K562 (cell line): Measurements from ENCODE around the gene BRME1. TPM values are rescaled to one million over a fixed set of nuclear protein-coding genes. Genes with fewer than 3 reads are reported as not detected.
A peak's percentile ranks its signal among the peaks of the same experiment; 100 is the strongest.

ENCODE experiments used
- CHD1 ChIP-seq: fragments of 200-600 bp; sonication (generic); IDR thresholded peaks from one replicate; pipeline ENCODE4 v1.6.1; 2012; ENCODE audit warnings: mild to moderate bottlenecking, moderate library complexity, low read length, inconsistent platforms
- ESRRA ChIP-seq: fragments of 450-650 bp; IDR thresholded peaks from 2 replicates; pipeline ENCODE4 v1.6.1; 2014; ENCODE audit warnings: low read depth, mild to moderate bottlenecking, moderate library complexity, borderline replicate concordance
- GTF2B ChIP-seq: IDR thresholded peaks from 2 replicates; pipeline ENCODE4 v1.6.1; 2011; ENCODE audit not compliant: insufficient read length; ENCODE audit errors: extremely low read depth
- HMGN3 ChIP-seq: IDR thresholded peaks from 2 replicates; pipeline ENCODE4 v1.6.1; 2011; ENCODE audit warnings: borderline replicate concordance, low read depth, mild to moderate bottlenecking, mixed read lengths, low read length; ENCODE audit not compliant: insufficient read length; ENCODE audit errors: extremely low read depth
- HNRNPL ChIP-seq: fragments of 200-400 bp; formaldehyde crosslinking; IDR thresholded peaks from 2 replicates; pipeline ENCODE4 v1.6.1; 2017; ENCODE audit warnings: low read depth, mild to moderate bottlenecking, low read length
- MAZ ChIP-seq, 2 experiments: fragments of 450-650 bp in 1 of 2; sonication (generic) in 1 of 2; formaldehyde crosslinking; IDR thresholded peaks in 1 of 2; conservative IDR thresholded peaks in 1 of 2; 2 replicates each; pipeline versions ENCODE4 v1.4.0 to v1.5.0; 2020; ENCODE audit warnings: mild to moderate bottlenecking in 1 of 2, missing genetic modification reagents in 1 of 2
- PML ChIP-seq: IDR thresholded peaks from 2 replicates; pipeline ENCODE4 v1.6.1; 2012; ENCODE audit warnings: low read length, inconsistent platforms
- RBM22 ChIP-seq: fragments of 200-400 bp; formaldehyde crosslinking; IDR thresholded peaks from 2 replicates; pipeline ENCODE4 v1.6.1; 2018; ENCODE audit warnings: low read length, low read depth; ENCODE audit not compliant: poor library complexity, severe bottlenecking
- SAP30 ChIP-seq: fragments of 200-600 bp; sonication (generic); IDR thresholded peaks from 2 replicates; pipeline ENCODE4 v1.6.1; 2012; ENCODE audit warnings: borderline replicate concordance, low read depth, mild to moderate bottlenecking, moderate library complexity, low read length, control low read depth, inconsistent platforms; ENCODE audit not compliant: insufficient read depth, poor library complexity, severe bottlenecking
- SMAD4 ChIP-seq: fragments of 250-450 bp; sonication (Bioruptor Pico); conservative IDR thresholded peaks from 2 replicates; pipeline ENCODE4 v1.8.0; 2021; ENCODE audit warnings: inconsistent platforms, mild to moderate bottlenecking, moderate library complexity
- SMC3 ChIP-seq: conservative IDR thresholded peaks from 2 replicates; pipeline ENCODE4 v1.6.1; 2011; ENCODE audit warnings: low read depth, low read length, improper control_type of control experiment; ENCODE audit not compliant: insufficient read depth
- SOX6 ChIP-seq: fragments of 450-650 bp; IDR thresholded peaks from 2 replicates; pipeline ENCODE4 v1.6.1; 2014; ENCODE audit warnings: mild to moderate bottlenecking
- ZNF12 ChIP-seq: sonication (generic); formaldehyde crosslinking; IDR thresholded peaks from 2 replicates; pipeline ENCODE4 v1.4.0; 2020; ENCODE audit warnings: mild to moderate bottlenecking, missing genetic modification reagents
- ZNF124 ChIP-seq: sonication (generic); formaldehyde crosslinking; IDR thresholded peaks from 2 replicates; pipeline ENCODE4 v1.8.1; 2022; ENCODE audit warnings: missing genetic modification reagents
- ZNF407 ChIP-seq: fragments of 450-650 bp; IDR thresholded peaks from 2 replicates; pipeline ENCODE4 v1.6.1; 2016; ENCODE audit warnings: low read depth
- polyA plus RNA-seq, 8 experiments: library from polyadenylated mRNA; depleted of rRNA in 4 of 8; stranded (reverse) in 5 of 8; unstranded in 3 of 8; fragments of >200 nt; fragmentation: Nextera tagmentation in 2 of 8; fragmentation: Illumina TruSeq in 1 of 8; extraction: Ambion mirVana in 2 of 8; extraction: Trizol in 1 of 8; gene quantifications; 2 replicates each; pipeline versions ENCODE4 v1.2.1 to v1.2.3, GENCODE V29; 2011 to 2014; ENCODE audit warnings: inconsistent platforms in 1 of 8, missing spikeins in 1 of 8
- total RNA-seq, 7 experiments: library from RNA; depleted of rRNA in 6 of 7; stranded (reverse); fragments of >200 nt in 6 of 7; fragmentation: Illumina TruSeq in 2 of 7; extraction: Trizol in 2 of 7; gene quantifications; 2 replicates each; pipeline versions ENCODE4 v1.2.1 to v1.2.3, GENCODE V29; 2011 to 2021; ENCODE audit warnings: low replicate concordance in 1 of 7
- TF ChIP-seq, protein P1 (sequence below): sonication (generic); formaldehyde crosslinking; IDR thresholded peaks from 2 replicates; pipeline ENCODE4 v1.5.0; 2020; ENCODE audit warnings: missing genetic modification reagents

The BRME1 gene
- total and polyA plus RNA-seq, 9 of the 15 experiments (the other 6 are each of a cell fraction or from before 2014, with no cell fraction given): 0.75 to 6.1 (median 3.6) TPM

DNA sequence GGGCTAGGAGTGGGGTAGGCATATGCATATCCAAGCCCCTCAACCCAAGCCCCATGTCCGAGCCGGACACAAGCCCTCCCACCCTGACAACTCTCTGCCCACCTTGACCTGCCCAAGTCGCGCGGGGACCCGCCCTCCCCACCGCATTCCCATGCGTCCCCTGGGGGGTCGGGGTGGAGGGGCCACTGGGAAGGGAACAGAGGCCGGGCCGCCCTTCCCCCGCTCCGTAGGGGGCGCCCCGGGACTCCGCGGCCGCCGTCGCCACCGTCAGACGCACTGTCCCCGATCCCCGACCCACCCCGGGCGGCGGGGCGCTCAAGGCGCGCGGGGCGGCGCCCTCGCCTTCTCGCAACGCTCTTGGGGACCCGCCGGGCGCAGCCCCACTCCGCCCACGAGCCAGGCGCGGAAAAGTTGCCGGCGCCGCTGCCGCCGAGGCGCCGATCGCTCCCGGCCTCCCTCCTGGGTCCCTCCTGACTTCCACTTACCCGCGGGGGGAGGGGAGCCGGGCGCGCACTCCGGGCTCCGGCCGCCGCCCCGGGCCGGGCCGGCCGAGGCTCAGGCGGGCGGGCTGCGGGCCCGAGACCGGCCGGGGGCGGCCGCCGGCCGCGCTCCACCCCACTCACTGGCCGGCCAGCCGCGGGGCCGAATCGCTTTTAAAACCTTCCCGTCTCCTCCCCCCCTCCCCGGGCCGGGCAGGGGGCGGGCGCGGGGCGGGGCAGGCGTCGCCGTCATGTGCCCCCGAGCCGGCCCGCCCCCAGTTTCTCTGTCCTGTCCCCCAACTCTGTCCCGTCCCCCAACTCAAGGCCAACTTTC is 63.4 kb downstream of the BRME1 start (continued):
- TF ChIP-seq ZNF407 (peak; percentile 36; the same call in 1 of the 2 replicates), SOX6 (0 out of 2 replicates have a peak, but pooled peaks have one; percentile 14), ZNF124 (CRISPR knock-in tag) (peak; percentile 25; the same call in 1 of the 2 replicates), HNRNPL (no peak; the same call in 1 of the 2 replicates), PML (no peak), SAP30 (peak; percentile 42), HMGN3 (peak; percentile 69), MAZ (CRISPR knock-in tag; conservative IDR thresholded peaks at IDR 0.05 in 1 of 2, IDR thresholded peaks at IDR 0.05 in 1 of 2) (peak; percentile 77 to 83), SMC3 (no peak), ZNF12 (CRISPR knock-in tag) (no peak), RBM22 (peak; percentile 86), GTF2B (peak; percentile 42), CHD1 (peak; percentile 69), SMAD4 (CRISPR knock-in tag) (peak; percentile 81), ESRRA (0 out of 2 replicates have a peak, but pooled peaks have one; percentile 10)
- TF ChIP-seq, protein P1, sequence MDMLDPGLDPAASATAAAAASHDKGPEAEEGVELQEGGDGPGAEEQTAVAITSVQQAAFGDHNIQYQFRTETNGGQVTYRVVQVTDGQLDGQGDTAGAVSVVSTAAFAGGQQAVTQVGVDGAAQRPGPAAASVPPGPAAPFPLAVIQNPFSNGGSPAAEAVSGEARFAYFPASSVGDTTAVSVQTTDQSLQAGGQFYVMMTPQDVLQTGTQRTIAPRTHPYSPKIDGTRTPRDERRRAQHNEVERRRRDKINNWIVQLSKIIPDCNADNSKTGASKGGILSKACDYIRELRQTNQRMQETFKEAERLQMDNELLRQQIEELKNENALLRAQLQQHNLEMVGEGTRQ (CRISPR knock-in tag): 0 out of 2 replicates have a peak, but pooled peaks have one; percentile 12
